HepG2 (cell line): Measurements from ENCODE around the gene HSPB9. TPM values are rescaled to one million over a fixed set of nuclear protein-coding genes. Genes with fewer than 3 reads are reported as not detected.
A peak's percentile ranks its signal among the peaks of the same experiment; 100 is the strongest.

Experiments
- ESRRA ChIP-seq: sonication (generic); formaldehyde crosslinking; IDR thresholded peaks from 2 replicates; pipeline ENCODE4 v1.5.1; 2020; ENCODE audit warnings: mild to moderate bottlenecking, low read depth, missing genetic modification reagents
- GATA4 ChIP-seq: sonication (generic); IDR thresholded peaks from 2 replicates; pipeline ENCODE4 v1.6.1; 2016; ENCODE audit warnings: antibody characterized with exemption, low read depth, borderline replicate concordance
- NFIC ChIP-seq: IDR thresholded peaks from 2 replicates; pipeline ENCODE4 v1.6.1; 2012; ENCODE audit warnings: mild to moderate bottlenecking, low read length, inconsistent platforms
- SAP130 ChIP-seq: IDR thresholded peaks from 2 replicates; pipeline ENCODE4 v1.6.1; 2016; ENCODE audit warnings: low read depth
- ZNF296 ChIP-seq: sonication (generic); formaldehyde crosslinking; conservative IDR thresholded peaks from 2 replicates; pipeline ENCODE4 v1.5.0; 2020; ENCODE audit warnings: mild to moderate bottlenecking, missing genetic modification reagents
- ZNF619 ChIP-seq: sonication (generic); formaldehyde crosslinking; IDR thresholded peaks from 2 replicates; pipeline ENCODE4 v1.4.0; 2020; ENCODE audit warnings: mild to moderate bottlenecking, missing genetic modification reagents
- ZNF703 ChIP-seq: sonication (generic); formaldehyde crosslinking; IDR thresholded peaks from 2 replicates; pipeline ENCODE4 v1.5.1; 2020; ENCODE audit warnings: missing genetic modification reagents, mild to moderate bottlenecking, moderate library complexity, borderline replicate concordance
- ZNF709 ChIP-seq: sonication (generic); formaldehyde crosslinking; IDR thresholded peaks from 2 replicates; pipeline ENCODE4 v1.5.0; 2020; ENCODE audit warnings: mild to moderate bottlenecking, missing genetic modification reagents
- ZNF713 ChIP-seq: sonication (generic); formaldehyde crosslinking; IDR thresholded peaks from 2 replicates; pipeline ENCODE4 v1.4.0; 2020; ENCODE audit warnings: mild to moderate bottlenecking, missing genetic modification reagents
- ZNF790 ChIP-seq: sonication (generic); formaldehyde crosslinking; IDR thresholded peaks from 2 replicates; pipeline ENCODE4 v1.8.0; 2022; ENCODE audit warnings: missing genetic modification reagents, mild to moderate bottlenecking, borderline replicate concordance
- ZSCAN22 ChIP-seq: sonication (generic); formaldehyde crosslinking; IDR thresholded peaks from 2 replicates; pipeline ENCODE4 v1.4.0; 2020; ENCODE audit warnings: mild to moderate bottlenecking, missing genetic modification reagents
- polyA plus RNA-seq, 8 experiments: library from polyadenylated mRNA; depleted of rRNA in 3 of 8; stranded (reverse) in 7 of 8; unstranded in 1 of 8; fragments of >200 nt; fragmentation: Illumina TruSeq in 4 of 8; extraction: Trizol in 4 of 8; gene quantifications; 2 replicates each; pipeline versions ENCODE4 v1.2.1 to v1.2.3, GENCODE V29; 2011 to 2016; ENCODE audit warnings: low read depth in 4 of 8, missing spikeins in 1 of 8, mixed read lengths in 1 of 8; ENCODE audit not compliant: insufficient read depth in 1 of 8
- total RNA-seq, 5 experiments: library from RNA; depleted of rRNA; stranded (reverse); fragments of >200 nt; fragmentation: Illumina TruSeq; extraction: Trizol; gene quantifications; 2 replicates each; pipeline ENCODE4 v1.2.3, GENCODE V29; 2016; ENCODE audit warnings: low read depth in 1 of 5
- TF ChIP-seq, protein P1 (sequence below): sonication (generic); formaldehyde crosslinking; IDR thresholded peaks from 2 replicates; pipeline ENCODE4 v1.4.0; 2020; ENCODE audit warnings: missing genetic modification reagents, borderline replicate concordance
- TF ChIP-seq, protein P2 (sequence below): sonication (generic); formaldehyde crosslinking; conservative IDR thresholded peaks from 2 replicates; pipeline ENCODE4 v1.8.0; 2022; ENCODE audit warnings: missing genetic modification reagents
- TF ChIP-seq, protein P3 (sequence below): sonication (generic); formaldehyde crosslinking; IDR thresholded peaks from 2 replicates; pipeline ENCODE4 v1.8.1; 2022; ENCODE audit warnings: mild to moderate bottlenecking, missing genetic modification reagents
- TF ChIP-seq, protein P4 (sequence below): sonication (generic); formaldehyde crosslinking; IDR thresholded peaks from 2 replicates; pipeline ENCODE4 v1.4.0; 2020; ENCODE audit warnings: missing genetic modification reagents
- TF ChIP-seq, protein P5 (sequence below): sonication (generic); formaldehyde crosslinking; IDR thresholded peaks from 2 replicates; pipeline ENCODE4 v1.4.0; 2020; ENCODE audit warnings: missing genetic modification reagents, mild to moderate bottlenecking, borderline replicate concordance

HSPB9 gene
- total and polyA plus RNA-seq, 2 of the 13 experiments (the other 11 are each of a cell fraction or from before 2014, with no cell fraction given): 0.05 to 0.24 TPM

DNA sequence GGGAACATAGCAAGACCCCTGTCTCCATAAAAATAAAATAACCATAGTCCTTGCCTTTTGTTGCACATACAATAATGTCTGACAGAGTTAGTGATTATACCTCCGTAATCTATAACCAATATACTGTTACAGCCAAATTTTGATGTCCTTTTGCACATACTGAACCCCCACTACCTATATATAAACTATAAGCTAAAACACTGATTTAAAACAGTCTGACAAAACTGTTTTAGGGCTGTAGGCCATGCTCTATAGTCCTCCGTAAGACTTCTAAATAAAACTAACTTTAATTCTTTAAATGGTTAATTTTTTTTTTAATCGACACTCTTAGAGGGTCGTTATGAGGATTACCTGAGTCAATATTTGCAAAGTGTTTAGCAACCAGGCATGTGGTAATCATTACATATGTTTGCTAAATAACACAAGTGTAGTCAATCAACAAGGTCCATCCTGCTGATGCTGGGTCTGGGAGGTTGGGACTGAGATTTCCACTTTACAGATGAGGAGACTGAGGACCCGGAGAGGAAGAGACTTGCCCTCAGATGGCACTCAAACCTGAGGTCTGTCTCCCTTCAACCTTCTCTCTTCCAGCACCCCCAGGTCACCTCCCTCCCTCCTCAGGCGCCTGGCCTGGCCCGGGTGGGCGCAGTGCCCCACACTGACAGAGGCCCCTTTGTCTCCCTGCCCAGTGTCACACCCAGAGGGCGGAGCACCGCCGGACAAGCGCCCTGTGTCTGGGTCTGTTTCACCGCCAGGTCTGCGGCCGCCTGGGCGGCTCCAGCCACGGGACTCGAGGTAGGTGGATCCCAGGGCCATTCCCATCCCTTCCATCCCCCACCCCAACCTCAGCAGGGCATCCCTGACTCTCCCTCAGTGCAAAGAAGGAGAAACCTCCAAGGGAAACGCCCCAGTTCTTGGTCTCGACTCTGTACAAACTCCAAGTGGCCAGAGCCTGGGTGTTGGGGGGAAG is 34.6 kb upstream of the HSPB9 start (continued):
- TF ChIP-seq, protein P1, sequence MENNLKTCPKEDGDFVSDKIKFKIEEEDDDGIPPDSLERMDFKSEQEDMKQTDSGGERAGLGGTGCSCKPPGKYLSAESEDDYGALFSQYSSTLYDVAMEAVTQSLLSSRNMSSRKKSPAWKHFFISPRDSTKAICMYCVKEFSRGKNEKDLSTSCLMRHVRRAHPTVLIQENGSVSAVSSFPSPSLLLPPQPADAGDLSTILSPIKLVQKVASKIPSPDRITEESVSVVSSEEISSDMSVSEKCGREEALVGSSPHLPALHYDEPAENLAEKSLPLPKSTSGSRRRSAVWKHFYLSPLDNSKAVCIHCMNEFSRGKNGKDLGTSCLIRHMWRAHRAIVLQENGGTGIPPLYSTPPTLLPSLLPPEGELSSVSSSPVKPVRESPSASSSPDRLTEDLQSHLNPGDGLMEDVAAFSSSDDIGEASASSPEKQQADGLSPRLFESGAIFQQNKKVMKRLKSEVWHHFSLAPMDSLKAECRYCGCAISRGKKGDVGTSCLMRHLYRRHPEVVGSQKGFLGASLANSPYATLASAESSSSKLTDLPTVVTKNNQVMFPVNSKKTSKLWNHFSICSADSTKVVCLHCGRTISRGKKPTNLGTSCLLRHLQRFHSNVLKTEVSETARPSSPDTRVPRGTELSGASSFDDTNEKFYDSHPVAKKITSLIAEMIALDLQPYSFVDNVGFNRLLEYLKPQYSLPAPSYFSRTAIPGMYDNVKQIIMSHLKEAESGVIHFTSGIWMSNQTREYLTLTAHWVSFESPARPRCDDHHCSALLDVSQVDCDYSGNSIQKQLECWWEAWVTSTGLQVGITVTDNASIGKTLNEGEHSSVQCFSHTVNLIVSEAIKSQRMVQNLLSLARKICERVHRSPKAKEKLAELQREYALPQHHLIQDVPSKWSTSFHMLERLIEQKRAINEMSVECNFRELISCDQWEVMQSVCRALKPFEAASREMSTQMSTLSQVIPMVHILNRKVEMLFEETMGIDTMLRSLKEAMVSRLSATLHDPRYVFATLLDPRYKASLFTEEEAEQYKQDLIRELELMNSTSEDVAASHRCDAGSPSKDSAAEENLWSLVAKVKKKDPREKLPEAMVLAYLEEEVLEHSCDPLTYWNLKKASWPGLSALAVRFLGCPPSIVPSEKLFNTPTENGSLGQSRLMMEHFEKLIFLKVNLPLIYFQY: no peak
- TF ChIP-seq NFIC (0 out of 2 replicates have a peak, but pooled peaks have one; percentile 59), ZNF709 (no peak), ZNF703 (no peak), GATA4 (no peak), ZSCAN22 (CRISPR knock-in tag) (no peak), ZNF296 (CRISPR knock-in tag) (peak; percentile 82; the same call in 1 of the 2 replicates), ZNF790 (CRISPR knock-in tag) (no peak), ZNF619 (CRISPR knock-in tag) (peak; percentile 60; the same call in 1 of the 2 replicates), ZNF713 (CRISPR knock-in tag) (no peak), ESRRA (no peak), SAP130 (CRISPR knock-in tag) (peak; percentile 52)
- TF ChIP-seq, protein P2, sequence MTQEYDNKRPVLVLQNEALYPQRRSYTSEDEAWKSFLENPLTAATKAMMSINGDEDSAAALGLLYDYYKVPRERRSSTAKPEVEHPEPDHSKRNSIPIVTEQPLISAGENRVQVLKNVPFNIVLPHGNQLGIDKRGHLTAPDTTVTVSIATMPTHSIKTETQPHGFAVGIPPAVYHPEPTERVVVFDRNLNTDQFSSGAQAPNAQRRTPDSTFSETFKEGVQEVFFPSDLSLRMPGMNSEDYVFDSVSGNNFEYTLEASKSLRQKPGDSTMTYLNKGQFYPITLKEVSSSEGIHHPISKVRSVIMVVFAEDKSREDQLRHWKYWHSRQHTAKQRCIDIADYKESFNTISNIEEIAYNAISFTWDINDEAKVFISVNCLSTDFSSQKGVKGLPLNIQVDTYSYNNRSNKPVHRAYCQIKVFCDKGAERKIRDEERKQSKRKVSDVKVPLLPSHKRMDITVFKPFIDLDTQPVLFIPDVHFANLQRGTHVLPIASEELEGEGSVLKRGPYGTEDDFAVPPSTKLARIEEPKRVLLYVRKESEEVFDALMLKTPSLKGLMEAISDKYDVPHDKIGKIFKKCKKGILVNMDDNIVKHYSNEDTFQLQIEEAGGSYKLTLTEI (CRISPR knock-in tag): no peak
- TF ChIP-seq, protein P3, sequence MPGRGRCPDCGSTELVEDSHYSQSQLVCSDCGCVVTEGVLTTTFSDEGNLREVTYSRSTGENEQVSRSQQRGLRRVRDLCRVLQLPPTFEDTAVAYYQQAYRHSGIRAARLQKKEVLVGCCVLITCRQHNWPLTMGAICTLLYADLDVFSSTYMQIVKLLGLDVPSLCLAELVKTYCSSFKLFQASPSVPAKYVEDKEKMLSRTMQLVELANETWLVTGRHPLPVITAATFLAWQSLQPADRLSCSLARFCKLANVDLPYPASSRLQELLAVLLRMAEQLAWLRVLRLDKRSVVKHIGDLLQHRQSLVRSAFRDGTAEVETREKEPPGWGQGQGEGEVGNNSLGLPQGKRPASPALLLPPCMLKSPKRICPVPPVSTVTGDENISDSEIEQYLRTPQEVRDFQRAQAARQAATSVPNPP: no peak
- TF ChIP-seq, protein P4, sequence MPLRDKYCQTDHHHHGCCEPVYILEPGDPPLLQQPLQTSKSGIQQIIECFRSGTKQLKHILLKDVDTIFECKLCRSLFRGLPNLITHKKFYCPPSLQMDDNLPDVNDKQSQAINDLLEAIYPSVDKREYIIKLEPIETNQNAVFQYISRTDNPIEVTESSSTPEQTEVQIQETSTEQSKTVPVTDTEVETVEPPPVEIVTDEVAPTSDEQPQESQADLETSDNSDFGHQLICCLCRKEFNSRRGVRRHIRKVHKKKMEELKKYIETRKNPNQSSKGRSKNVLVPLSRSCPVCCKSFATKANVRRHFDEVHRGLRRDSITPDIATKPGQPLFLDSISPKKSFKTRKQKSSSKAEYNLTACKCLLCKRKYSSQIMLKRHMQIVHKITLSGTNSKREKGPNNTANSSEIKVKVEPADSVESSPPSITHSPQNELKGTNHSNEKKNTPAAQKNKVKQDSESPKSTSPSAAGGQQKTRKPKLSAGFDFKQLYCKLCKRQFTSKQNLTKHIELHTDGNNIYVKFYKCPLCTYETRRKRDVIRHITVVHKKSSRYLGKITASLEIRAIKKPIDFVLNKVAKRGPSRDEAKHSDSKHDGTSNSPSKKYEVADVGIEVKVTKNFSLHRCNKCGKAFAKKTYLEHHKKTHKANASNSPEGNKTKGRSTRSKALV (CRISPR knock-in tag): no peak
- TF ChIP-seq, protein P5, sequence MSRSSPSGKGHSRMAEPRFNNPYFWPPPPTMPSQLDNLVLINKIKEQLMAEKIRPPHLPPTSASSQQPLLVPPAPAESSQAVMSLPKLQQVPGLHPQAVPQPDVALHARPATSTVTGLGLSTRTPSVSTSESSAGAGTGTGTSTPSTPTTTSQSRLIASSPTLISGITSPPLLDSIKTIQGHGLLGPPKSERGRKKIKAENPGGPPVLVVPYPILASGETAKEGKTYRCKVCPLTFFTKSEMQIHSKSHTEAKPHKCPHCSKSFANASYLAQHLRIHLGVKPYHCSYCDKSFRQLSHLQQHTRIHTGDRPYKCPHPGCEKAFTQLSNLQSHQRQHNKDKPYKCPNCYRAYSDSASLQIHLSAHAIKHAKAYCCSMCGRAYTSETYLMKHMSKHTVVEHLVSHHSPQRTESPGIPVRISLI (CRISPR knock-in tag): 0 out of 2 replicates have a peak, but pooled peaks have one; percentile 39
